CD4-positive, alpha-beta T cell treated with Interleukin-17A for 4 hours (primary cell): Measurements from ENCODE around the gene DOCK4.

Source experiments
- DNase-seq: peaks from one replicate; pipeline ENCODE4 v3.0.0-alpha.2; 2020; ENCODE audit warnings: mixed read lengths

The DOCK4 gene

GRCh38 chr7:112160130-112160770, 45.9 kb downstream of the DOCK4 start:
- DNase-seq = no peak

- no peak for DNase-seq
Measured at GRCh38 chr7:112159351-112159750, 46.8 kb downstream of the DOCK4 start.

GRCh38 chr7:112157072-112157471, 49.1 kb downstream of the DOCK4 start:
- no peak for DNase-seq

GRCh38 chr7:112156412-112156811, 49.8 kb downstream of the DOCK4 start:
- no peak for DNase-seq

- no peak for DNase-seq
Measured at GRCh38 chr7:112154690-112155089, 51.5 kb downstream of the DOCK4 start.

GRCh38 chr7:112152186-112152585, 54.0 kb downstream of the DOCK4 start:
- DNase-seq = no peak

GRCh38 chr7:112150823-112151641, 55.2 kb downstream of the DOCK4 start:
- DNase-seq = no peak

GRCh38 chr7:112149734-112150133, 56.5 kb downstream of the DOCK4 start:
- no peak for DNase-seq

- no peak for DNase-seq
Measured at GRCh38 chr7:112147793-112148361, 58.3 kb downstream of the DOCK4 start.

- no peak for DNase-seq
Measured at GRCh38 chr7:112145206-112145605, 61.0 kb downstream of the DOCK4 start.

GRCh38 chr7:112144284-112145059, 61.7 kb downstream of the DOCK4 start:
- no peak for DNase-seq

GRCh38 chr7:112143582-112143981, 62.6 kb downstream of the DOCK4 start:
- DNase-seq = no peak

GRCh38 chr7:112143136-112143535, 63.1 kb downstream of the DOCK4 start:
- DNase-seq = no peak

- DNase-seq = no peak
Measured at GRCh38 chr7:112140600-112140999, 65.6 kb downstream of the DOCK4 start.

GRCh38 chr7:112138938-112139337, 67.3 kb downstream of the DOCK4 start:
- no peak for DNase-seq

- no peak for DNase-seq
Measured at GRCh38 chr7:112138325-112138852, 67.8 kb downstream of the DOCK4 start.

GRCh38 chr7:112137141-112138101, 68.8 kb downstream of the DOCK4 start:
- DNase-seq = no peak

- no peak for DNase-seq
Measured at GRCh38 chr7:112136271-112137008, 69.8 kb downstream of the DOCK4 start.

GRCh38 chr7:112135815-112136214, 70.4 kb downstream of the DOCK4 start:
- DNase-seq = no peak

GRCh38 chr7:112134039-112134438, 72.2 kb downstream of the DOCK4 start:
- DNase-seq = no peak

- no peak for DNase-seq
Measured at GRCh38 chr7:112133328-112133727, 72.9 kb downstream of the DOCK4 start.
